Esophagus muscularis mucosa (tissue), 4 donors: Measurements from ENCODE around the gene SCN2A. TPM values are rescaled to one million over a fixed set of nuclear protein-coding genes. Genes with fewer than 3 reads are reported as not detected.

Experiments used
- DNase-seq: peaks from one replicate; pipeline ENCODE4 v3.0.0-alpha.2; 2017; ENCODE audit errors: extremely low spot score
- H3K27ac ChIP-seq, 4 donors: fragments of 200-600 bp; sonication (generic); replicated peaks in 1 of 4; 1 replicate in 3 of 4; 2 replicates in 1 of 4; pipeline ENCODE4 v1.5.1; 2016 to 2019; ENCODE audit warnings: mild to moderate bottlenecking in 1 of 4
- H3K27me3 ChIP-seq, 4 donors: fragments of 200-600 bp; sonication (generic); one replicate each; pipeline versions ENCODE4 v1.5.1 to v1.6.0; 2016 to 2019
- H3K36me3 ChIP-seq, 4 donors: fragments of 200-600 bp; sonication (generic); one replicate each; pipeline ENCODE4 v1.5.1; 2016 to 2019
- H3K4me1 ChIP-seq, 4 donors: fragments of 200-600 bp; sonication (generic); one replicate each; pipeline ENCODE4 v1.5.1; 2016 to 2019
- H3K4me3 ChIP-seq, 4 donors: fragments of 200-600 bp; sonication (generic); 1 replicate in 2 of 4; 2 replicates in 2 of 4; pipeline ENCODE4 v1.5.1; 2016 to 2019; ENCODE audit warnings: mild to moderate bottlenecking in 4 of 4, moderate library complexity in 1 of 4
- H3K9me3 ChIP-seq, 4 donors: fragments of 200-600 bp; sonication (generic); 1 replicate in 3 of 4; 2 replicates in 1 of 4; pipeline ENCODE4 v1.5.1; 2016 to 2019
- EP300 ChIP-seq: sonication (generic); formaldehyde crosslinking; IDR thresholded peaks from one replicate; pipeline ENCODE4 v1.6.1; 2017; ENCODE audit warnings: antibody characterized with exemption
- POLR2A ChIP-seq: fragments of 450-650 bp; IDR thresholded peaks from one replicate; pipeline ENCODE4 v1.6.1; 2017; ENCODE audit warnings: antibody characterized with exemption, moderate library complexity, mild to moderate bottlenecking, low read depth
- POLR2AphosphoS5 ChIP-seq, 2 donors: sonication (generic); formaldehyde crosslinking; IDR thresholded peaks; one replicate each; pipeline ENCODE4 v1.6.1; 2017; ENCODE audit warnings: antibody characterized with exemption in 2 of 2
- WGBS: methylation state at CpG from one replicate; pipeline ENCODE4 v1.1.5; 2018; 5-methylcytosine and 5-hydroxymethylcytosine counted together
- intact Hi-C: fragments of 100-400 bp; cut with DNase I; formaldehyde crosslinking; loops from one replicate; pipeline ENCODE4 v1.15.1; 2023
- total RNA-seq, 4 donors: library from RNA; depleted of rRNA; stranded (reverse); fragments of >200 nt; gene quantifications; one replicate each; pipeline versions ENCODE4 v1.1.0 to v1.2.1, GENCODE V29; 2016
- TF ChIP-seq, protein P1 (sequence below), 3 experiments: fragments of 200-600 bp in 2 of 3; fragments of 450-650 bp in 1 of 3; sonication (generic) in 2 of 3; IDR thresholded peaks; one replicate each; pipeline ENCODE4 v1.5.1; 2017 to 2019; ENCODE audit warnings: antibody characterized with exemption in 3 of 3, mild to moderate bottlenecking in 2 of 3, moderate library complexity in 1 of 3

Gene SCN2A
- total RNA-seq, 4 donors from 2014 or later = 0.11 to 0.42 (median 0.15) TPM

DNA sequence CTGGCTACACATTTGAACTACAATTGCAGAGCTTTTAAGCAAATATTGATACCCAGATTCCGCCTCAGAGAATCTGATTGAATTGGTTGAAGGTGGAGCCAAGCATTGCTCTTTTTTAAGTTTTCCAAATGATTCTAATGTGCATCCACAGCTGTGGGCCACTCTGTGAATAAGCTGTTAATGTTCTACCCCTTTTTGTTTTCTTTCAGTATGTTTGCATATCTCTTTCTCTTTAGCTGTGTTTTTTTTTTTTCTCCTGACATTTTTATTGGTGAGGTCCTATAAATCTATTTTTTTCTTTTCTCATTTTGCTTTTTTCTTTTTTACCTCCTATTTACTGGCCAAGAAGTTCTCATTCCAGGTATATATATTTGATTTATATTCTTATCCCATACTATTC, 41.9 kb upstream of the SCN2A start:
- intact Hi-C loops = no loop called here
- no peak for DNase-seq
- H3K4me1 ChIP-seq = no peaks in the 10 kb centered on the region

DNA sequence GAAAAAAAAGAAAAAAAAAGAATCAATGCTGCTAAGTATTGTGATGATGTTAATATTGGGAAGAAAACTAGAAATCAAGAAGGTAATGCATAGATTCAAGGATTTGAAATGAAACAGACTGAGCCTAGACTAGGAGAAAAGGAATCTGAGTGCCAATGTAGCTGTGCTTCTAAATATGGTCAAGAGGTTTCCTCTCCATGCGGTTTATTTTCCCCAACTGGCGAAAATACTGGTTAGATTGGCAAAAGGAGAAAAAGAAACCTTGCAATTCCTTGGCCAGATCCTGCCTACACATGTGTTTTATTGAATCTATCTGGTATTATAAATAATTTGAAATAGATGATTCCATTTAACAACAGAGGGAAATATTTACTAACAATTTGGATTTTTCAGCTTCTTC, 41.0 kb upstream of the SCN2A start:
- H3K4me3 ChIP-seq = no peak overlapping the region
- intact Hi-C loops = no loop called here
- H3K9me3 ChIP-seq = no peaks in the 10 kb centered on the region
- no peaks in the 10 kb centered on the region for H3K4me1 ChIP-seq
- TF ChIP-seq POLR2A = no peak
- TF ChIP-seq, protein P1, sequence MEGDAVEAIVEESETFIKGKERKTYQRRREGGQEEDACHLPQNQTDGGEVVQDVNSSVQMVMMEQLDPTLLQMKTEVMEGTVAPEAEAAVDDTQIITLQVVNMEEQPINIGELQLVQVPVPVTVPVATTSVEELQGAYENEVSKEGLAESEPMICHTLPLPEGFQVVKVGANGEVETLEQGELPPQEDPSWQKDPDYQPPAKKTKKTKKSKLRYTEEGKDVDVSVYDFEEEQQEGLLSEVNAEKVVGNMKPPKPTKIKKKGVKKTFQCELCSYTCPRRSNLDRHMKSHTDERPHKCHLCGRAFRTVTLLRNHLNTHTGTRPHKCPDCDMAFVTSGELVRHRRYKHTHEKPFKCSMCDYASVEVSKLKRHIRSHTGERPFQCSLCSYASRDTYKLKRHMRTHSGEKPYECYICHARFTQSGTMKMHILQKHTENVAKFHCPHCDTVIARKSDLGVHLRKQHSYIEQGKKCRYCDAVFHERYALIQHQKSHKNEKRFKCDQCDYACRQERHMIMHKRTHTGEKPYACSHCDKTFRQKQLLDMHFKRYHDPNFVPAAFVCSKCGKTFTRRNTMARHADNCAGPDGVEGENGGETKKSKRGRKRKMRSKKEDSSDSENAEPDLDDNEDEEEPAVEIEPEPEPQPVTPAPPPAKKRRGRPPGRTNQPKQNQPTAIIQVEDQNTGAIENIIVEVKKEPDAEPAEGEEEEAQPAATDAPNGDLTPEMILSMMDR (IDR thresholded peaks at IDR 0.05) = no peak
- H3K27me3 ChIP-seq = no peaks in the 10 kb centered on the region
- no peaks in the 10 kb centered on the region for H3K36me3 ChIP-seq
- 69% methylated on average over 2 of the region's 2 CpGs for WGBS
- DNase-seq = no peak
- H3K27ac ChIP-seq = no peak overlapping the region

More for the DNA sequence above, 41.9 kb upstream of the SCN2A start:
- no peak overlapping the region for H3K27ac ChIP-seq
- TF ChIP-seq EP300 (no peak), POLR2AphosphoS5 (IDR thresholded peaks at IDR 0.05) (no peak), POLR2A (no peak)
- TF ChIP-seq, protein P1 (IDR thresholded peaks at IDR 0.05) = no peak
- H3K4me3 ChIP-seq = no peak overlapping the region
- no peaks in the 10 kb centered on the region for H3K36me3 ChIP-seq
- WGBS = 96% methylated on average over 1 of the region's 1 CpG
- no peaks in the 10 kb centered on the region for H3K9me3 ChIP-seq
- no peaks in the 10 kb centered on the region for H3K27me3 ChIP-seq

DNA sequence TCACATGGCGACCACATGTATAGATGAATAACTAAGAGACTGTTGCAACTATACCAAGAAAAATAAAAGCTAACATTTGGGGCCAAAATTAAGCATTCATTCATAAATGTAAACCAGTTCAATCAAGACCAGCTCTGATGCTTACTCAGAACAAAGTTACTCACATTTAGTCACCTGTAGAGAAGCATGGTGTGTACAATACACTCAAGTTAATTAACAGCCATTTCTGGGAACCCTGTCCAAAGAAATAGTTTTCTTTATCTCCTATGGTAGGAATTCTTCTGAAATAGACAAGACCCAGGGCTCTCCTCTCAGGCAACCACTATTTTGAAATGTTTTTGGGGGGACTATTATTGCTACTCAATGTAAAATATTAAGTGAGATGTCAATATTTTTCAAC, 37.0 kb upstream of the SCN2A start:
- no peak for DNase-seq
- no peak for TF ChIP-seq POLR2A
- no peak for TF ChIP-seq POLR2AphosphoS5 (IDR thresholded peaks at IDR 0.05)
- TF ChIP-seq EP300 = no peak
- TF ChIP-seq, protein P1 (IDR thresholded peaks at IDR 0.05) = no peak

DNA sequence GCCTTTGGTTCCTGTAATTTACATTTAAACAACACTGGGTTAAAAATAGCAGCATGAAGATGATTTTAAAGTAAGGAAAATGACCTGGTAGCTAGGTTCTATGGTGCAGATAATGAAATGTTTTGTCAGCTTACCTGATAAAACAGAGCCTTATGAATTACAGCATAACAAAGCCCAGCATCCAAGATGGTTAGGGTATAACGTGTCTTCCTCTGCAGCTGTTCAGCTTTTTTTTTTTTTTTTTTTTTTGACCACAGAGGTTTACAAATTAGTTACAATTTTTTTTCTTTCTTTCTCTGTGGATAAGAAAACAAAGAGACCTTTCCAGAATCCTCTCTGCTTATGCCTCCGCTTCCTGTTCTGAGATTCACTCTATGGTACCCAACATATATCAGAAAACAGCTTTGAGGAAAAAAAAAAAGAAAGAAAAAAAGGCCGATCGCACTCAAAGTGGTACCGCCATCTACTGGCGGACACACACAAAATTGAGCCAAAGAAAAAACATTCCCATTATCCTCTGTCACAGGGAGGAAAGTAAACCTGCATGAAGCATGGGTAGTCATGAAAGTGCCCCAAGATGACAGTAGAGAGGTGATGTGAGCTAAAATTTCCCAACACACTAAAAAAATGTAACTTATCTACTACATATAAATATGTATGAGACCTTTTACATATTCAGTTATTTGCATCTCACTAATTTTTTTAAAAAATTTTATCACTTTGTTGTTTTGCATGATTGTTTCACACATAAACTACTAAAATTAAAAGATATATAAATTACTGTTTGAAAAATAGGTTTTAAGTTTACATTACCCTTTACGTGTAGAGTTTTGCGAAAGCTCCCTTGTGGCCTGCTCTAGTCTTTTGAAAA, 35.3 kb upstream of the SCN2A start, which contains the start of gene SCN3A:
SCN3A (minus strand) TSS at position 362 of the 871 bp plus-strand sequence. CDS start 27,656 bp downstream, outside the sequence.
- 21% methylated on average over 8 of the region's 8 CpGs for WGBS
- no peaks in the 10 kb centered on the region for H3K36me3 ChIP-seq
- intact Hi-C loops = loop anchor here (5.0 kb wide), 1 partner anchor 212 kb away; no protein-coding TSS in a partner anchor
- no peak for DNase-seq
- H3K4me3 ChIP-seq = peak within 1 kb of the TSS in 2 of 4 donors; percentile 7 to 14
- TF ChIP-seq, protein P1 (IDR thresholded peaks at IDR 0.05) = peak; percentile 37 to 72 (median 52)
- TF ChIP-seq EP300 (no peak), POLR2AphosphoS5 (IDR thresholded peaks at IDR 0.05) (no peak), POLR2A (no peak)
- H3K4me1 ChIP-seq = no peaks in the 10 kb centered on the region
- no peak within 1 kb of the TSS for H3K27ac ChIP-seq
- no peaks in the 10 kb centered on the region for H3K9me3 ChIP-seq
- H3K27me3 ChIP-seq = no peaks in the 10 kb centered on the region

More for the DNA sequence above, 37.0 kb upstream of the SCN2A start:
- intact Hi-C loops = loop anchor here (5.0 kb wide), 1 partner anchor 210 kb away; no protein-coding TSS in a partner anchor
- Histone ChIP-seq H3K4me1 (no peaks in the 10 kb centered on the region), H3K27me3 (no peaks in the 10 kb centered on the region), H3K36me3 (no peaks in the 10 kb centered on the region), H3K9me3 (no peaks in the 10 kb centered on the region), H3K4me3 (no peak overlapping the region), H3K27ac (no peak overlapping the region)
- 96% methylated on average over 1 of the region's 1 CpG for WGBS
